Kidney epithelial cell (primary cell): ENCODE data around the gene NRG3. TPM values are rescaled to one million over a fixed set of nuclear protein-coding genes. Genes with fewer than 3 reads are reported as not detected.

Experiments
- DNase-seq: peaks from one replicate; pipeline ENCODE4 v3.0.0-alpha.2; 2010; ENCODE audit warnings: low read depth
- H3K27me3 ChIP-seq: 2 replicates; pipeline ENCODE4 v1.6.0; 2011; ENCODE audit warnings: low read length; ENCODE audit not compliant: control insufficient read depth, insufficient read depth
- H3K36me3 ChIP-seq: 2 replicates; pipeline ENCODE4 v1.5.1; 2011; ENCODE audit warnings: low read length; ENCODE audit not compliant: control insufficient read depth, insufficient read depth
- H3K4me3 ChIP-seq: 2 replicates; pipeline ENCODE4 v1.5.1; 2011; ENCODE audit warnings: low read depth, mild to moderate bottlenecking, control low read depth, low read length
- CTCF ChIP-seq: IDR thresholded peaks from 2 replicates; pipeline ENCODE4 v1.5.1; 2011; ENCODE audit warnings: mild to moderate bottlenecking, moderate library complexity, low read length, control low read depth, inconsistent platforms; ENCODE audit not compliant: insufficient read depth, poor library complexity, severe bottlenecking
- total RNA-seq: library from RNA; depleted of rRNA; stranded (reverse); fragments of >200 nt; gene quantifications from 2 replicates; pipeline ENCODE4 v1.2.3, GENCODE V29; 2015

Gene NRG3
- total RNA-seq, 1 donor from 2014 or later, result 10.2 TPM

- no peak overlapping the region for H3K4me3 ChIP-seq
- H3K27me3 ChIP-seq, result no peaks in the 10 kb centered on the region
- no peak for DNase-seq
- H3K36me3 ChIP-seq, result no peaks in the 10 kb centered on the region
- no peak for TF ChIP-seq CTCF
Measured at GRCh38 chr10:82171899-82172298, 296.9 kb downstream of the NRG3 start.

- Histone ChIP-seq H3K36me3 (no peaks in the 10 kb centered on the region), H3K27me3 (no peaks in the 10 kb centered on the region), H3K4me3 (no peak overlapping the region)
- TF ChIP-seq CTCF, result no peak
- DNase-seq, result no peak
Measured at GRCh38 chr10:82176587-82176986, 301.6 kb downstream of the NRG3 start.

- Histone ChIP-seq H3K36me3 (no peaks in the 10 kb centered on the region), H3K27me3 (no peaks in the 10 kb centered on the region), H3K4me3 (no peak overlapping the region)
- DNase-seq, result no peak
- no peak for TF ChIP-seq CTCF
Measured at GRCh38 chr10:82190432-82191260, 315.7 kb downstream of the NRG3 start.

- H3K4me3 ChIP-seq, result no peak overlapping the region
- no peaks in the 10 kb centered on the region for H3K27me3 ChIP-seq
- no peak for TF ChIP-seq CTCF
- no peak for DNase-seq
- H3K36me3 ChIP-seq, result no peaks in the 10 kb centered on the region
Measured at GRCh38 chr10:82191653-82192052, 316.7 kb downstream of the NRG3 start.

- no peak for TF ChIP-seq CTCF
- Histone ChIP-seq H3K36me3 (no peaks in the 10 kb centered on the region), H3K4me3 (no peak overlapping the region), H3K27me3 (no peaks in the 10 kb centered on the region)
- DNase-seq, result no peak
Measured at GRCh38 chr10:82192665-82193064, 317.7 kb downstream of the NRG3 start.

GRCh38 chr10:82194419-82194818 is 319.4 kb downstream of the NRG3 start:
- DNase-seq, result no peak
- no peaks in the 10 kb centered on the region for H3K27me3 ChIP-seq
- no peak for TF ChIP-seq CTCF

More at GRCh38 chr10:82194419-82194818, 319.4 kb downstream of the NRG3 start:
- no peaks in the 10 kb centered on the region for H3K36me3 ChIP-seq
- H3K4me3 ChIP-seq, result no peak overlapping the region
